Mesendoderm (in vitro differentiated cells): ENCODE measurements around the gene RALGAPA2.

Experiments used
- DNase-seq: peaks from one replicate; pipeline ENCODE4 v3.0.0; 2013
- H2AK5ac ChIP-seq: 2 replicates; pipeline ENCODE4 v1.6.1; 2013; ENCODE audit warnings: low read length, inconsistent platforms
- H2BK120ac ChIP-seq: 2 replicates; pipeline ENCODE4 v1.6.1; 2013; ENCODE audit warnings: low read depth, mild to moderate bottlenecking, low read length, moderate library complexity, mixed read lengths
- H2BK15ac ChIP-seq: replicated peaks from 2 replicates; pipeline ENCODE4 v1.6.1; 2013; ENCODE audit warnings: low read depth, mild to moderate bottlenecking, moderate library complexity
- H2BK5ac ChIP-seq: 2 replicates; pipeline ENCODE4 v1.6.1; 2013; ENCODE audit warnings: low read length, inconsistent platforms
- H3K18ac ChIP-seq: 2 replicates; pipeline ENCODE4 v1.6.1; 2013; ENCODE audit warnings: mild to moderate bottlenecking, low read length, mixed read lengths
- H3K23ac ChIP-seq: one replicate; pipeline ENCODE4 v1.6.1; 2013; ENCODE audit warnings: low read length
- H3K27ac ChIP-seq: 2 replicates; pipeline ENCODE4 v1.5.1; 2013; ENCODE audit warnings: low read depth, mild to moderate bottlenecking, inconsistent platforms, low read length, moderate library complexity
- H3K27me3 ChIP-seq: 2 replicates; pipeline ENCODE4 v1.6.1; 2013; ENCODE audit warnings: low read length, control low read depth, mild to moderate bottlenecking, inconsistent platforms; ENCODE audit not compliant: insufficient read depth, poor library complexity
- H3K36me3 ChIP-seq: 2 replicates; pipeline ENCODE4 v1.6.1; 2013; ENCODE audit warnings: low read length, inconsistent platforms; ENCODE audit not compliant: control insufficient read depth, insufficient read depth
- H3K4ac ChIP-seq: one replicate; pipeline ENCODE4 v1.6.1; 2013; ENCODE audit warnings: low read depth, mild to moderate bottlenecking, low read length, moderate library complexity
- H3K4me1 ChIP-seq: 2 replicates; pipeline ENCODE4 v1.6.1; 2013; ENCODE audit warnings: low read depth, low read length, inconsistent platforms; ENCODE audit not compliant: control insufficient read depth
- H3K4me2 ChIP-seq: 2 replicates; pipeline ENCODE4 v1.6.1; 2013; ENCODE audit warnings: low read length
- H3K4me3 ChIP-seq: 2 replicates; pipeline ENCODE4 v1.5.1; 2013; ENCODE audit warnings: mild to moderate bottlenecking, low read length
- H3K56ac ChIP-seq: one replicate; pipeline ENCODE4 v1.6.1; 2013; ENCODE audit warnings: low read length
- H3K79me1 ChIP-seq: 2 replicates; pipeline ENCODE4 v1.6.1; 2013; ENCODE audit warnings: low read length, inconsistent platforms
- H3K79me2 ChIP-seq: 2 replicates; pipeline ENCODE4 v1.6.1; 2013; ENCODE audit warnings: mild to moderate bottlenecking, low read length; ENCODE audit not compliant: control insufficient read depth, insufficient read depth
- H3K9ac ChIP-seq: 2 replicates; pipeline ENCODE4 v1.6.1; 2013; ENCODE audit warnings: low read length, inconsistent platforms
- H4K5ac ChIP-seq: one replicate; pipeline ENCODE4 v1.6.1; 2013; ENCODE audit warnings: low read length
- H4K8ac ChIP-seq: one replicate; pipeline ENCODE4 v1.6.1; 2013; ENCODE audit warnings: low read depth, mild to moderate bottlenecking, control low read depth, low read length, moderate library complexity
- WGBS: extraction: QIAGEN DNeasy Blood & Tissue Kit; methylation state at CpG from one replicate; pipeline ENCODE4 v1.1.7; 2013; ENCODE audit warnings: low lambda C conversion rate, missing lambda C conversion rate; ENCODE audit not compliant: insufficient coverage; ENCODE audit errors: extremely low coverage; 5-methylcytosine and 5-hydroxymethylcytosine counted together

RALGAPA2 gene

GRCh38 chr20:20391115-20391514, 321.3 kb downstream of the RALGAPA2 start:
- Histone ChIP-seq H2BK5ac (no peak overlapping the region), H2BK15ac (no peak overlapping the region), H3K36me3 (no peaks in the 10 kb centered on the region), H3K79me2 (no peaks in the 10 kb centered on the region), H4K5ac (no peak overlapping the region), H3K79me1 (no peaks in the 10 kb centered on the region), H3K18ac (no peak overlapping the region), H3K4me2 (no peak overlapping the region), H3K4ac (no peak overlapping the region), H3K9ac (no peak overlapping the region), H3K4me1 (no peaks in the 10 kb centered on the region), H2AK5ac (no peak overlapping the region), H3K23ac (no peak overlapping the region), H3K27ac (no peak overlapping the region), H2BK120ac (no peak overlapping the region), H4K8ac (no peak overlapping the region), H3K27me3 (no peaks in the 10 kb centered on the region), H3K4me3 (no peak overlapping the region), H3K56ac (no peak overlapping the region)
- no peak for DNase-seq
- no CpG with 5 or more reads among the region's 4 CpGs for WGBS

GRCh38 chr20:20390393-20390792, 322.1 kb downstream of the RALGAPA2 start:
- WGBS, result no CpG with 5 or more reads among the region's 9 CpGs
- Histone ChIP-seq H2BK15ac (no peak overlapping the region), H3K4me3 (no peak overlapping the region)

GRCh38 chr20:20386192-20386591, 326.3 kb downstream of the RALGAPA2 start:
- Histone ChIP-seq H2BK15ac (no peak overlapping the region), H3K79me1 (no peaks in the 10 kb centered on the region), H3K4ac (no peak overlapping the region), H4K5ac (no peak overlapping the region), H3K27ac (no peak overlapping the region), H3K4me1 (no peaks in the 10 kb centered on the region), H3K79me2 (no peaks in the 10 kb centered on the region), H3K56ac (no peak overlapping the region), H3K27me3 (no peaks in the 10 kb centered on the region), H2BK120ac (no peak overlapping the region), H3K18ac (no peak overlapping the region), H2AK5ac (no peak overlapping the region), H3K36me3 (no peaks in the 10 kb centered on the region), H3K9ac (no peak overlapping the region), H4K8ac (no peak overlapping the region), H3K4me3 (no peak overlapping the region), H3K23ac (no peak overlapping the region), H2BK5ac (no peak overlapping the region), H3K4me2 (no peak overlapping the region)
- no peak for DNase-seq
- no CpG with 5 or more reads among the region's 9 CpGs for WGBS

More at GRCh38 chr20:20390393-20390792, 322.1 kb downstream of the RALGAPA2 start:
- H3K4ac ChIP-seq, result no peak overlapping the region
- no peaks in the 10 kb centered on the region for H3K79me2 ChIP-seq
- no peak overlapping the region for H3K27ac ChIP-seq
- H3K18ac ChIP-seq, result no peak overlapping the region
- no peak overlapping the region for H2AK5ac ChIP-seq
- no peak overlapping the region for H2BK120ac ChIP-seq
- no peak for DNase-seq
- no peaks in the 10 kb centered on the region for H3K27me3 ChIP-seq
- no peak overlapping the region for H3K4me2 ChIP-seq
- H3K4me1 ChIP-seq, result no peaks in the 10 kb centered on the region
- H2BK5ac ChIP-seq, result no peak overlapping the region
- no peak overlapping the region for H4K8ac ChIP-seq
- no peaks in the 10 kb centered on the region for H3K79me1 ChIP-seq
- H3K36me3 ChIP-seq, result no peaks in the 10 kb centered on the region
- H3K23ac ChIP-seq, result no peak overlapping the region
- no peak overlapping the region for H3K56ac ChIP-seq
- no peak overlapping the region for H3K9ac ChIP-seq
- H4K5ac ChIP-seq, result no peak overlapping the region

GRCh38 chr20:20375862-20376261, 336.6 kb downstream of the RALGAPA2 start:
- Histone ChIP-seq H3K9ac (no peak overlapping the region), H3K4me1 (no peaks in the 10 kb centered on the region), H3K4ac (no peak overlapping the region), H2BK5ac (no peak overlapping the region), H2BK120ac (no peak overlapping the region), H3K56ac (no peak overlapping the region), H3K4me3 (no peak overlapping the region), H4K5ac (no peak overlapping the region), H3K23ac (no peak overlapping the region), H4K8ac (no peak overlapping the region), H2AK5ac (no peak overlapping the region), H3K79me2 (no peaks in the 10 kb centered on the region), H3K27me3 (peaks cover 30% of the 10 kb centered on the region), H3K36me3 (no peaks in the 10 kb centered on the region), H3K27ac (no peak overlapping the region), H3K4me2 (no peak overlapping the region), H3K79me1 (no peaks in the 10 kb centered on the region), H2BK15ac (no peak overlapping the region), H3K18ac (no peak overlapping the region)
- no CpG with 5 or more reads among the region's 8 CpGs for WGBS
- no peak for DNase-seq

- no peak overlapping the region for H3K4me2 ChIP-seq
Measured at GRCh38 chr20:20373091-20373571, 339.3 kb downstream of the RALGAPA2 start.

GRCh38 chr20:20371681-20372080, 340.8 kb downstream of the RALGAPA2 start:
- H2AK5ac ChIP-seq, result no peak overlapping the region
- no peak overlapping the region for H3K4me3 ChIP-seq
- no peak overlapping the region for H4K8ac ChIP-seq
- peaks cover 60% of the 10 kb centered on the region for H3K27me3 ChIP-seq
- no peak overlapping the region for H3K18ac ChIP-seq
- no peak overlapping the region for H3K23ac ChIP-seq
- no peak overlapping the region for H3K27ac ChIP-seq
- no peak overlapping the region for H3K4ac ChIP-seq
- H2BK5ac ChIP-seq, result no peak overlapping the region
- no peaks in the 10 kb centered on the region for H3K79me2 ChIP-seq
- peak; percentile 65 for DNase-seq
- no CpG with 5 or more reads among the region's 3 CpGs for WGBS
- H3K79me1 ChIP-seq, result no peaks in the 10 kb centered on the region
- no peaks in the 10 kb centered on the region for H3K4me1 ChIP-seq
- no peak overlapping the region for H2BK120ac ChIP-seq
- H3K4me2 ChIP-seq, result no peak overlapping the region
- no peak overlapping the region for H2BK15ac ChIP-seq
- no peaks in the 10 kb centered on the region for H3K36me3 ChIP-seq
- no peak overlapping the region for H3K9ac ChIP-seq
- H3K56ac ChIP-seq, result no peak overlapping the region
- H4K5ac ChIP-seq, result no peak overlapping the region

More at GRCh38 chr20:20373091-20373571, 339.3 kb downstream of the RALGAPA2 start:
- DNase-seq, result no peak
- Histone ChIP-seq H3K36me3 (no peaks in the 10 kb centered on the region), H2BK15ac (no peak overlapping the region), H3K79me2 (no peaks in the 10 kb centered on the region), H3K4me1 (no peaks in the 10 kb centered on the region), H3K18ac (no peak overlapping the region), H2BK5ac (no peak overlapping the region), H3K79me1 (no peaks in the 10 kb centered on the region), H3K56ac (no peak overlapping the region), H3K4me3 (no peak overlapping the region), H3K4ac (no peak overlapping the region), H4K5ac (no peak overlapping the region), H3K27me3 (peaks cover 53% of the 10 kb centered on the region), H3K23ac (no peak overlapping the region), H2AK5ac (no peak overlapping the region), H3K27ac (no peak overlapping the region), H2BK120ac (no peak overlapping the region), H4K8ac (no peak overlapping the region), H3K9ac (no peak overlapping the region)
- WGBS, result no CpG with 5 or more reads among the region's 17 CpGs
